Smooth muscle cell (in vitro differentiated cells): ENCODE results near the gene DDOST. TPM values are rescaled to one million over a fixed set of nuclear protein-coding genes. Genes with fewer than 3 reads are reported as not detected.

ENCODE experiments used
- DNase-seq: peaks from one replicate; lab custom pipeline; 2025; ENCODE audit not compliant: unreplicated experiment; lab: John Stamatoyannopoulos, UW
- H2AFZ ChIP-seq: fragments of 200-600 bp; sonication (generic); 2 replicates; pipeline ENCODE4 v1.6.0; 2016; ENCODE audit warnings: antibody characterized with exemption, low read depth, mild to moderate bottlenecking
- H3F3A ChIP-seq: fragments of 200-600 bp; sonication (generic); 2 replicates; pipeline ENCODE4 v1.6.0; 2017; ENCODE audit warnings: antibody characterized with exemption, low read depth
- H3K27ac ChIP-seq: fragments of 200-600 bp; sonication (generic); 2 replicates; pipeline ENCODE4 v1.5.1; 2016; ENCODE audit warnings: low read depth, mild to moderate bottlenecking
- H3K27me3 ChIP-seq: fragments of 200-600 bp; sonication (generic); 2 replicates; pipeline ENCODE4 v1.6.1; 2016; ENCODE audit warnings: low read depth, mild to moderate bottlenecking
- H3K36me3 ChIP-seq: fragments of 200-600 bp; sonication (generic); 2 replicates; pipeline ENCODE4 v1.5.1; 2016; ENCODE audit warnings: low read depth
- H3K4me1 ChIP-seq: fragments of 200-600 bp; sonication (generic); 2 replicates; pipeline ENCODE4 v1.5.1; 2016; ENCODE audit warnings: low read depth
- H3K4me2 ChIP-seq: fragments of 200-600 bp; sonication (generic); 2 replicates; pipeline ENCODE4 v1.6.0; 2016; ENCODE audit warnings: mild to moderate bottlenecking
- H3K4me3 ChIP-seq: fragments of 200-600 bp; sonication (generic); 2 replicates; pipeline ENCODE4 v1.5.1; 2016; ENCODE audit warnings: mild to moderate bottlenecking
- H3K79me2 ChIP-seq: fragments of 200-600 bp; sonication (generic); 2 replicates; pipeline ENCODE4 v1.6.0; 2016; ENCODE audit warnings: low read depth, mild to moderate bottlenecking
- H3K9ac ChIP-seq: fragments of 200-600 bp; sonication (generic); 2 replicates; pipeline ENCODE4 v1.6.0; 2016; ENCODE audit warnings: low read depth
- H3K9me3 ChIP-seq: fragments of 200-600 bp; sonication (generic); replicated peaks from 2 replicates; pipeline ENCODE4 v1.5.1; 2016; ENCODE audit warnings: low read depth
- H4K20me1 ChIP-seq: fragments of 200-600 bp; sonication (generic); 2 replicates; pipeline ENCODE4 v1.6.0; 2016; ENCODE audit warnings: low read depth
- WGBS: methylation state at CpG from one replicate; pipeline ENCODE4 v1.1.7; 2016; ENCODE audit warnings: low lambda C conversion rate; 5-methylcytosine and 5-hydroxymethylcytosine counted together
- polyA plus RNA-seq: library from polyadenylated mRNA; unstranded; fragments of >200 nt; fragmentation: Nextera tagmentation; extraction: Ambion mirVana; gene quantifications from 2 replicates; pipeline ENCODE4 v1.2.1, GENCODE V29; 2016
- total RNA-seq: library from RNA; depleted of rRNA; stranded (reverse); fragments of >200 nt; gene quantifications from 2 replicates; pipeline ENCODE4 v1.2.3, GENCODE V29; 2014
- TF ChIP-seq, protein P1 (sequence below): fragments of 200-600 bp; sonication (generic); IDR thresholded peaks from 2 replicates; pipeline ENCODE4 v1.5.1; 2017; ENCODE audit warnings: borderline replicate concordance, mild to moderate bottlenecking, antibody characterized with exemption; ENCODE audit not compliant: insufficient read depth, poor library complexity, severe bottlenecking

DDOST gene
- total and polyA plus RNA-seq, 2 experiments from 2014 or later, result 267 to 439 TPM

DNA sequence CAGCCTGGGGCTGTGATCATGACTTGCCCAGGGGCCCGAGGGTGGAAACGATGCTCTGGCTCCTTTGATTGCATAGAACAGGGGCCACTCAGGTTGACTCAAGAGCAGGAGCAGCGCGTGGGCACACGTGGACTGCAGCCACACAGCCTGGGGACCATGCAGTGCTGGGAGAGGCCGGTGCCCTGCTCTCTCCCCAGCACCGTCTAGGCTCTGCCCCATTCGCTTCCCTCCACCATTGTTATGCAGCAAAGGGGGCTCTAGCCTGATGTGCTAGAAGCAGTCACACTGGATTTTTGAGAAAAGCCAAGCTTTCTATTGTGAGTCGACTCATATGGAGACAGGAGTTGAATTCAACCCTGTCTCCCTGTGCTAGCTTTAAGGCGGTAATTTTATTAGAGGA, 19.2 kb downstream of the DDOST start:
- no peak overlapping the region for H3K4me2 ChIP-seq
- no peak overlapping the region for H3K9ac ChIP-seq
- DNase-seq, result no peak
- H3K4me3 ChIP-seq, result no peak overlapping the region
- no peaks in the 10 kb centered on the region for H3K79me2 ChIP-seq
- no peak overlapping the region for H3K27ac ChIP-seq
- H3K36me3 ChIP-seq, result no peaks in the 10 kb centered on the region
- H2AFZ ChIP-seq, result no peak overlapping the region
- TF ChIP-seq, protein P1, sequence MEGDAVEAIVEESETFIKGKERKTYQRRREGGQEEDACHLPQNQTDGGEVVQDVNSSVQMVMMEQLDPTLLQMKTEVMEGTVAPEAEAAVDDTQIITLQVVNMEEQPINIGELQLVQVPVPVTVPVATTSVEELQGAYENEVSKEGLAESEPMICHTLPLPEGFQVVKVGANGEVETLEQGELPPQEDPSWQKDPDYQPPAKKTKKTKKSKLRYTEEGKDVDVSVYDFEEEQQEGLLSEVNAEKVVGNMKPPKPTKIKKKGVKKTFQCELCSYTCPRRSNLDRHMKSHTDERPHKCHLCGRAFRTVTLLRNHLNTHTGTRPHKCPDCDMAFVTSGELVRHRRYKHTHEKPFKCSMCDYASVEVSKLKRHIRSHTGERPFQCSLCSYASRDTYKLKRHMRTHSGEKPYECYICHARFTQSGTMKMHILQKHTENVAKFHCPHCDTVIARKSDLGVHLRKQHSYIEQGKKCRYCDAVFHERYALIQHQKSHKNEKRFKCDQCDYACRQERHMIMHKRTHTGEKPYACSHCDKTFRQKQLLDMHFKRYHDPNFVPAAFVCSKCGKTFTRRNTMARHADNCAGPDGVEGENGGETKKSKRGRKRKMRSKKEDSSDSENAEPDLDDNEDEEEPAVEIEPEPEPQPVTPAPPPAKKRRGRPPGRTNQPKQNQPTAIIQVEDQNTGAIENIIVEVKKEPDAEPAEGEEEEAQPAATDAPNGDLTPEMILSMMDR, result no peak
- no peaks in the 10 kb centered on the region for H3K4me1 ChIP-seq
- no peaks in the 10 kb centered on the region for H3F3A ChIP-seq
- H4K20me1 ChIP-seq, result peaks cover 7% of the 10 kb centered on the region
- 77% methylated on average over 10 of the region's 10 CpGs for WGBS
- H3K27me3 ChIP-seq, result no peaks in the 10 kb centered on the region
- H3K9me3 ChIP-seq, result no peaks in the 10 kb centered on the region

DNA sequence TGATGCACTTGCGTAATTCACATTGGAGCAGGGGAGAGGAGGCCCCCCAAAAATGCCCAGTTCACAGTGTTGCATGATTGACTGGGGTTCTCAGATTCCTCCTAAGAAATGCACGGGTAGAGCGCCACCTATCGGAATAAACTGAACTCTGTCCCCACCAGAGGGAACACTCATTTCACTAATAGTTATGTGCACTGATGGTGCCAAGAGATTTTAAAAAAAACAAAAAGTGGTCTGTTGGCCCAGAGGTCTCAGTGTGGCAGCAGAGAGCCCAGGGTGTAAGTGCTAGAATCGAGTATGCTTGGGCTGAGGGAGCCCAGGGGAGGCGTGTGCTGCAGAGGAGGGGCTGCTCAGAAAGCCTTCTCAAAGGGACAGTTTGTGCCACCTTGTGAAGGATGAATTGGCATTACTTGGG, 21.0 kb downstream of the DDOST start:
- H3F3A ChIP-seq, result no peaks in the 10 kb centered on the region
- H3K4me3 ChIP-seq, result no peak overlapping the region
- H4K20me1 ChIP-seq, result peaks cover 23% of the 10 kb centered on the region
- no peaks in the 10 kb centered on the region for H3K4me1 ChIP-seq
- H3K27ac ChIP-seq, result no peak overlapping the region
- H3K9ac ChIP-seq, result no peak overlapping the region
- DNase-seq, result no peak
- H3K36me3 ChIP-seq, result no peaks in the 10 kb centered on the region
- H3K9me3 ChIP-seq, result no peaks in the 10 kb centered on the region
- WGBS, result 26% methylated on average over 6 of the region's 6 CpGs
- no peaks in the 10 kb centered on the region for H3K27me3 ChIP-seq
- H3K4me2 ChIP-seq, result no peak overlapping the region
- H3K79me2 ChIP-seq, result no peaks in the 10 kb centered on the region
- no peak overlapping the region for H2AFZ ChIP-seq
- TF ChIP-seq, protein P1, result peak; percentile 83

DNA sequence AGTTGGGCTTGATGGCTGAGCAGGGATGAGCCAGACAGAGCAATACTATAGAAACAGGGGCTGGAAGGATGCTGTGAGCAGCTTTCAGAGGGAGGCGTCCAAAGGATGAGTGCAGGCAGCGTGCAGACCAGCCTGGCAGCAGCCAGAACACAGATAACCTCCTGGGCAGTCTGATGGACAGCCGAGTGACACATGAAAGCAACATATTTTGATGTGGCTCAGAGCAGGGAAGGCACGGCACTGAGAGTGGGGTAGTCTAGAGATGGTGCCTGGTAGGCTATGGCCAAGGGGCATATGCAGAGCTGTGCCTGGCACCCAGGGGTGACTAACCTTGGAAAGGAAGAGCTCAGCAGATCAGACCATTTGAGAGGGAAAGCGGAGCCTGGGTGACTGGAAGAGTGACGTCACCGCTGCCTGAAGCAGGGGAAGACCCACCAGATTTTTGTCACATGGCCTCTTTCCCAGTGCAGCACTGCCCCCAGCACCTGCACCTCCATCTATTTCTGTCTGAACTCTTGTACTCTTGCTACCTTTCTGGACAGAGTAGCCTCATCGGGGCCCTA, 24.3 kb downstream of the DDOST start:
- Histone ChIP-seq H2AFZ (no peak overlapping the region), H3K4me2 (no peak overlapping the region), H3K27ac (no peak overlapping the region), H3K27me3 (no peaks in the 10 kb centered on the region), H3K4me1 (no peaks in the 10 kb centered on the region), H3K4me3 (no peak overlapping the region), H4K20me1 (peaks cover 36% of the 10 kb centered on the region), H3K79me2 (no peaks in the 10 kb centered on the region), H3K9me3 (no peaks in the 10 kb centered on the region), H3K9ac (no peak overlapping the region), H3F3A (peaks cover 10% of the 10 kb centered on the region), H3K36me3 (no peaks in the 10 kb centered on the region)
- TF ChIP-seq, protein P1, result no peak
- WGBS, result 90% methylated on average over 8 of the region's 8 CpGs
- DNase-seq, result no peak

DNA sequence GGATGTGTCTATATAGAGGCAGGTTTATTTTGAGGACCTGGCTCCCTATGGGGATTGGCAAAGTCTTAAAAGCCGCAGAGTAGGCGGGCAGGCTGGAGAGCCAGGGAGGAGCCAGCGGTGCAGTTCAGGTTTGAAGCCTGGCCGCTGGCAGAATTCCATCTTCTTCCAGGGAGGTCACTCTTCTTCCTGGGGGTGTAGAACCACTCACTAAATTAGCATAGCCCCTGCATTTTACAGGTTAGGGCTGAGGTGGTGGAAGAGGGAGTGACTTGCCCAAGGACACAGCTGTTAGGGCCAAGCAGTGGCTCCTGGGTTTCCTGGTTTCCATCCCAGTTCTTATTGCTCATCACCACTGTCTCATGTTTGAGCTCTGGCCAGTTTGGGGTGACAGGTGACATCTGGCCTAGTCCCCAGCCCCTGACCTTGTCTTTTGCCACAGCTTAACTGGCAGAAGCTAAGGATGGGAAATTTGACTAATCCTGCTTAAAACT, 26.5 kb downstream of the DDOST start:
- Histone ChIP-seq H3K4me1 (no peaks in the 10 kb centered on the region), H3K79me2 (no peaks in the 10 kb centered on the region), H3K9me3 (no peaks in the 10 kb centered on the region), H2AFZ (peak overlapping the region; percentile 35), H3K9ac (no peak overlapping the region), H3K4me3 (peak overlapping the region; percentile 93), H3F3A (peaks cover 12% of the 10 kb centered on the region), H3K36me3 (no peaks in the 10 kb centered on the region), H3K4me2 (peak overlapping the region; percentile 90), H3K27me3 (no peaks in the 10 kb centered on the region), H3K27ac (peak overlapping the region; percentile 3), H4K20me1 (peaks cover 36% of the 10 kb centered on the region)
- WGBS, result 5% methylated on average over 4 of the region's 4 CpGs
- no peak for DNase-seq
- TF ChIP-seq, protein P1, result no peak
